GM13976 (cell line): ENCODE measurements around the gene DDX46.
"Not testable (repeated sequence)": the region's sequence is repeated elsewhere in the genome, so short reads cannot be mapped to it uniquely, and the experiment has no call there.

Experiments
- DNase-seq: peaks from one replicate; pipeline ENCODE4 v3.0.0; 2012; ENCODE audit warnings: low spot score
- CTCF ChIP-seq: IDR thresholded peaks from 2 replicates; pipeline ENCODE4 v1.5.1; 2012; ENCODE audit warnings: borderline replicate concordance, mild to moderate bottlenecking; ENCODE audit not compliant: insufficient read depth; ENCODE audit errors: extremely low read depth, missing control alignments, control extremely low read depth
- in situ Hi-C: fragments of 300-500 bp; cut with MboI; formaldehyde crosslinking; loops from one replicate; pipeline ENCODE4 v1.12.0; 2022; ENCODE audit warnings: low sequenced_read_pairs, mixed read lengths, inconsistent platforms; ENCODE audit not compliant: unreplicated experiment

DDX46 gene

GRCh38 chr5:134837530-134838181 is 79.1 kb downstream of the DDX46 start:
- in situ Hi-C loops: no loop called here
- no peak for TF ChIP-seq CTCF
- DNase-seq: no peak

GRCh38 chr5:134838361-134838760 is 79.8 kb downstream of the DDX46 start:
- in situ Hi-C loops, DNase-seq: not testable (repeated sequence)

- no peak for TF ChIP-seq CTCF
- in situ Hi-C loops: no loop called here
- no peak for DNase-seq
These were observed 82.2 kb downstream of the DDX46 start for GRCh38 chr5:134840811-134841210.

DNA sequence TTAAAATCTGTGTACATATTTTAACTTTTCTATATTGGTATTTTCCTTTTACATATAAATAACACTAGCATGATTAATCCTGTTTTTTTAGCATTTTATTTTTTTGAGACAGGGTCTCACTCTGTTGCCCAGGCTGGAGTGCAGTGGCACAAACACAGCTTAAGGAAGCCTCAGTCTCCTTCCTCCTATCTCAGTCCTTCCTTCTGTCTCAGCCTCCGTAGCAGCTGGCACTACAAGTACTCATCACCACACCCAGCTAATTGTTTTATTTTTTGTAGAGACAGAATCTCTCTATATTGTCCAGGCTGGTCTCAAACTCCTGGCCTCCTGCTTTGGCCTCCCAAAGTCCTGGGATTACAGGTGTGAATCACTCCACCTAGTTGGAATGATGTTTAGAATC is 85.7 kb downstream of the DDX46 start:
- in situ Hi-C loops: no loop called here
- no peak for DNase-seq
- TF ChIP-seq CTCF: no peak

DNA sequence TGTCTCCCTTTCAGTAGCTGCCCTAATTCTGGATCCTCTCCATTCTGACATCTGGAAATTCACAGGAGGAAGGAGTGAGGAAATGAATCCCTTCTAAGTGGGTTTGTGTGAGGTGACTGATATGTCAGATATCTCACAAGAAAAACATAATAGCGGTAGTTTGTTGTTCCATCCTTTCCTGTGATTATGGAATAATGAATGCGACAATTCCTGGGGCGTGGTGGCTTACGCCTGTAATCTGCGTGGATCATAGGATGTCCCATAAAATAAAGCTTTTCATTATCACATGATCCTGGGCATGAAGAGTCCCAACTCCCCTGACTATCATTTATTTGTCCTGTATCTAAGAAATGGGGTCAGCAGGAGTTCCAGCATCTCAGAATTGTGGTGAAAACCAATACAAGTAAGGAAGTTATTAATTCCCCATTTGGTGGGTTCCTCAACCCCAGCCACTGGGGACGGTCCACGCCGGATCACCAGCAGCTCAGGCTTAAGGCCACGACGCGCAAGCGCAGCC is 86.8 kb downstream of the DDX46 start:
- no peak for TF ChIP-seq CTCF
- in situ Hi-C loops: no loop called here
- DNase-seq: no peak

- peak; percentile 96 for DNase-seq
- TF ChIP-seq CTCF: no peak
- in situ Hi-C loops: no loop called here
These were observed 87.5 kb downstream of the DDX46 start, which contains the start of gene C5orf24 for GRCh38 chr5:134845852-134846640. Gene C5orf24, plus strand, starts transcription at chr5:134845968. Its CDS starts 8,933 bp downstream, at chr5:134854901.

DNA sequence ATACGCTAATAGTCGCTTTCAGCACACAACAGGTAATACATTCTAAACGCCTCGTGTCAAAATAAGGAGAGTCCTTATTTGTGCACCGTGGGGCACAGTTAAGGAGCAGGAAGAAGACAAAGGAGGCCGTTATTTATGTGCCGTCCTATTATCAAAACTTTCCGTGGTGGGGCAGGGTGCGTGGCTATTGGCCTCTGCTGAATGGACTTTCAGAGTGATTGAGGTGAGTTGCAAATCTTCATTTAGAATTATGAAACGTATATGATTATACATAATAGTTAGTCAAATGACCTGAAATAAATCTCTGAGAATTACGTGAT is 88.0 kb downstream of the DDX46 start:
- peak; percentile 32 for DNase-seq
- TF ChIP-seq CTCF: no peak

GRCh38 chr5:134849434-134849933 is 90.9 kb downstream of the DDX46 start:
- in situ Hi-C loops, DNase-seq: not testable (repeated sequence)

More for the DNA sequence above, 88.0 kb downstream of the DDX46 start:
- in situ Hi-C loops: no loop called here
